Panc1 (cell line): ENCODE data around the gene TMEM185A. TPM values are rescaled to one million over a fixed set of nuclear protein-coding genes. Genes with fewer than 3 reads are reported as not detected.

ENCODE experiments used
- ATAC-seq: fragments of 200-7000 bp; cut with Tn5 transposase; 2 replicates; pipeline ENCODE4 v1.9.1; 2020; ENCODE audit warnings: mild to moderate bottlenecking, moderate library complexity
- BruUV-seq: library from RNA; stranded (reverse); fragments of 400-500 nt; replicated peaks from 2 replicates; lab custom pipeline; 2021; lab: Mats Ljungman, UMichigan
- CTCF ChIA-PET: fragments of 300-600 bp; sonication (Branson Sonifier 250); formaldehyde crosslinking; loops from one replicate; lab custom pipeline; 2022; ENCODE audit warnings: antibody characterized with exemption; lab: Charles Lee
- POLR2A ChIA-PET: fragments of 300-600 bp; sonication (Branson Sonifier 250); formaldehyde crosslinking; loops from one replicate; lab custom pipeline; 2022; ENCODE audit warnings: antibody characterized with exemption; lab: Charles Lee
- DNase-seq: peaks from one replicate; pipeline ENCODE4 v3.0.0-alpha.2; 2010; ENCODE audit warnings: low read depth, low spot score
- H3K27ac ChIP-seq: 2 replicates; pipeline ENCODE4 v1.5.1; 2011; ENCODE audit warnings: mild to moderate bottlenecking, low read length, inconsistent platforms
- H3K27me3 ChIP-seq: fragments of 200-500 bp; sonication (Bioruptor generic); 2 replicates; pipeline ENCODE4 v1.6.0; 2014; ENCODE audit warnings: low read length, inconsistent platforms; ENCODE audit not compliant: control insufficient read depth, insufficient read depth
- H3K36me3 ChIP-seq: fragments of 200-500 bp; sonication (Bioruptor generic); 2 replicates; pipeline ENCODE4 v1.5.1; 2014; ENCODE audit warnings: inconsistent platforms, mild to moderate bottlenecking, low read length, moderate library complexity; ENCODE audit not compliant: control insufficient read depth, insufficient read depth
- H3K4me1 ChIP-seq: 2 replicates; pipeline ENCODE4 v1.5.1; 2011; ENCODE audit warnings: inconsistent platforms, mild to moderate bottlenecking, low read length, moderate library complexity; ENCODE audit not compliant: control insufficient read depth, insufficient read depth
- H3K4me3 ChIP-seq, 2 experiments: 2 replicates each; pipeline ENCODE4 v1.5.1; 2011 to 2012; ENCODE audit warnings: low read depth in 2 of 2, low read length in 2 of 2, mild to moderate bottlenecking in 2 of 2, inconsistent platforms in 1 of 2, moderate library complexity in 1 of 2
- H3K9me3 ChIP-seq: fragments of 200-500 bp; sonication (Bioruptor generic); 2 replicates; pipeline ENCODE4 v1.5.1; 2014; ENCODE audit warnings: low read depth, mild to moderate bottlenecking, inconsistent platforms, low read length, moderate library complexity; ENCODE audit not compliant: control insufficient read depth, insufficient read depth
- POLR2AphosphoS5 ChIP-seq: IDR thresholded peaks from 2 replicates; pipeline ENCODE4 v1.6.1; 2012; ENCODE audit warnings: mild to moderate bottlenecking, low read depth, low read length, moderate library complexity
- SIN3A ChIP-seq: IDR thresholded peaks from 2 replicates; pipeline ENCODE4 v1.6.1; 2012; ENCODE audit warnings: low read depth, mild to moderate bottlenecking, low read length, moderate library complexity, borderline replicate concordance; ENCODE audit not compliant: insufficient read depth
- TCF7L2 ChIP-seq: IDR thresholded peaks from 2 replicates; pipeline ENCODE4 v1.6.1; 2011; ENCODE audit warnings: mild to moderate bottlenecking, low read depth, low read length, inconsistent platforms
- in situ Hi-C: cut with HindIII; loops from 2 replicates; pipeline ENCODE4 v1.10.0; 2016; ENCODE audit warnings: low sequenced_read_pairs, low pct_unique_long_range_greater_than_20kb
- intact Hi-C: fragments of 100-400 bp; cut with micrococcal nuclease; formaldehyde crosslinking; loops from one replicate; pipeline ENCODE4 v1.10.0; 2022; ENCODE audit not compliant: unreplicated experiment
- total RNA-seq: library from RNA; stranded (reverse); gene quantifications from one replicate; pipeline ENCODE4 v1.2.1, GENCODE V29; 2021; ENCODE audit not compliant: unreplicated experiment
- TF ChIP-seq, protein P1 (sequence below): fragments of 450-650 bp; IDR thresholded peaks from 2 replicates; pipeline ENCODE4 v1.5.1; 2017; ENCODE audit warnings: mild to moderate bottlenecking
- TF ChIP-seq, protein P2 (sequence below), 2 experiments: IDR thresholded peaks; 2 replicates each; pipeline ENCODE4 v1.6.1; 2011 to 2012; ENCODE audit warnings: low read depth in 2 of 2, control low read depth in 1 of 2, low read length in 1 of 2, mild to moderate bottlenecking in 1 of 2, moderate library complexity in 1 of 2; ENCODE audit not compliant: insufficient read depth in 1 of 2

Gene TMEM185A
- total RNA-seq, 1 experiment from 2014 or later = 27.3 TPM

DNA sequence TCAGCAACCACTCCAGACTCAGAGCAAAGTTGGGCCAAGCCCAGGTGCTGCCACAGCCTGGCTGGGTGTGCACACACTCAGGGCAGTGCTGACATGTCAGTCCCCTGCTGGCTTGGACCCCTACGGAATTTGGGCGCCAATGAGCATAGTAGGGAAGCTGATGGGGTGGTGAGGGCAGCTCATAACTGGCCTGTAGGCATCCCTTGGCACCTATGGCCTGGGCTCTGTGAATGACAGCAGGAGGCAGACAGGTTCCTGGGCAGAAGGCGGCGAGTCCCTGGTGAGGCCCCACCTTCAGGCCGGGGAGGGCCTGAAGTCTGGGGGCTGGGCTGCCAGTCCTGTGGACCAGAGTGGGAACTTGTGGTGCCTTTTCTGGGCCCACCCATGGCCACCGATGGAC, 15.9 kb upstream of the TMEM185A start:
- TF ChIP-seq, protein P1, sequence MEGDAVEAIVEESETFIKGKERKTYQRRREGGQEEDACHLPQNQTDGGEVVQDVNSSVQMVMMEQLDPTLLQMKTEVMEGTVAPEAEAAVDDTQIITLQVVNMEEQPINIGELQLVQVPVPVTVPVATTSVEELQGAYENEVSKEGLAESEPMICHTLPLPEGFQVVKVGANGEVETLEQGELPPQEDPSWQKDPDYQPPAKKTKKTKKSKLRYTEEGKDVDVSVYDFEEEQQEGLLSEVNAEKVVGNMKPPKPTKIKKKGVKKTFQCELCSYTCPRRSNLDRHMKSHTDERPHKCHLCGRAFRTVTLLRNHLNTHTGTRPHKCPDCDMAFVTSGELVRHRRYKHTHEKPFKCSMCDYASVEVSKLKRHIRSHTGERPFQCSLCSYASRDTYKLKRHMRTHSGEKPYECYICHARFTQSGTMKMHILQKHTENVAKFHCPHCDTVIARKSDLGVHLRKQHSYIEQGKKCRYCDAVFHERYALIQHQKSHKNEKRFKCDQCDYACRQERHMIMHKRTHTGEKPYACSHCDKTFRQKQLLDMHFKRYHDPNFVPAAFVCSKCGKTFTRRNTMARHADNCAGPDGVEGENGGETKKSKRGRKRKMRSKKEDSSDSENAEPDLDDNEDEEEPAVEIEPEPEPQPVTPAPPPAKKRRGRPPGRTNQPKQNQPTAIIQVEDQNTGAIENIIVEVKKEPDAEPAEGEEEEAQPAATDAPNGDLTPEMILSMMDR = no peak
- TF ChIP-seq, protein P2, sequence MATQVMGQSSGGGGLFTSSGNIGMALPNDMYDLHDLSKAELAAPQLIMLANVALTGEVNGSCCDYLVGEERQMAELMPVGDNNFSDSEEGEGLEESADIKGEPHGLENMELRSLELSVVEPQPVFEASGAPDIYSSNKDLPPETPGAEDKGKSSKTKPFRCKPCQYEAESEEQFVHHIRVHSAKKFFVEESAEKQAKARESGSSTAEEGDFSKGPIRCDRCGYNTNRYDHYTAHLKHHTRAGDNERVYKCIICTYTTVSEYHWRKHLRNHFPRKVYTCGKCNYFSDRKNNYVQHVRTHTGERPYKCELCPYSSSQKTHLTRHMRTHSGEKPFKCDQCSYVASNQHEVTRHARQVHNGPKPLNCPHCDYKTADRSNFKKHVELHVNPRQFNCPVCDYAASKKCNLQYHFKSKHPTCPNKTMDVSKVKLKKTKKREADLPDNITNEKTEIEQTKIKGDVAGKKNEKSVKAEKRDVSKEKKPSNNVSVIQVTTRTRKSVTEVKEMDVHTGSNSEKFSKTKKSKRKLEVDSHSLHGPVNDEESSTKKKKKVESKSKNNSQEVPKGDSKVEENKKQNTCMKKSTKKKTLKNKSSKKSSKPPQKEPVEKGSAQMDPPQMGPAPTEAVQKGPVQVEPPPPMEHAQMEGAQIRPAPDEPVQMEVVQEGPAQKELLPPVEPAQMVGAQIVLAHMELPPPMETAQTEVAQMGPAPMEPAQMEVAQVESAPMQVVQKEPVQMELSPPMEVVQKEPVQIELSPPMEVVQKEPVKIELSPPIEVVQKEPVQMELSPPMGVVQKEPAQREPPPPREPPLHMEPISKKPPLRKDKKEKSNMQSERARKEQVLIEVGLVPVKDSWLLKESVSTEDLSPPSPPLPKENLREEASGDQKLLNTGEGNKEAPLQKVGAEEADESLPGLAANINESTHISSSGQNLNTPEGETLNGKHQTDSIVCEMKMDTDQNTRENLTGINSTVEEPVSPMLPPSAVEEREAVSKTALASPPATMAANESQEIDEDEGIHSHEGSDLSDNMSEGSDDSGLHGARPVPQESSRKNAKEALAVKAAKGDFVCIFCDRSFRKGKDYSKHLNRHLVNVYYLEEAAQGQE (IDR thresholded peaks at IDR 0.05; ENCODE audit: insufficient read depth in 1 of 2, low read depth in 2 of 2, low read length in 1 of 2) = no peak
- TF ChIP-seq POLR2AphosphoS5 = no peak
- TF ChIP-seq SIN3A = no peak
- no peak for TF ChIP-seq TCF7L2
- DNase-seq (no peak), ATAC-seq (no peak)
- Histone ChIP-seq H3K36me3 (no peaks in the 10 kb centered on the region), H3K4me1 (no peaks in the 10 kb centered on the region), H3K27ac (no peak overlapping the region), H3K9me3 (no peaks in the 10 kb centered on the region), H3K27me3 (peaks cover 2% of the 10 kb centered on the region), H3K4me3 (no peak overlapping the region)
- in situ Hi-C loops = no loop called here
- intact Hi-C loops = no loop called here
- BruUV-seq = no TSS peak
- POLR2A ChIA-PET = no interaction called here
- CTCF ChIA-PET = no interaction called here

DNA sequence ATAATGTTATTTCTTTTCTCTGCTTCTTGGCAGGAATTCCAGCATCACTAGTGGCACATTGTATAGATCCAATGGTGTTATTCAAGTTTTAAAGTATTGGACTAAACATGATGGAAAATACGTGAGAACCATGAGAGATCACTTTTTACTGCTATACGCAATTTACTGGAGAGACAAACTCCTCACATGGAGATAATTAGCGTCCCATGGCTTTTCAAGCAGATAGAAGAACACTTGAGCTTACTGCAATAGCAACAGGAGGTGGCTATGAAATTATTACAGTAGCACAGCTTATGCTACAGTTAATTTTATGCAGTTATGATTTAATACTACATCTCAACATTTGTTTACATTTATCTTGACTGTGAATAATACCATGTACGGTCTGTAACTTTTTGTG, 11.9 kb upstream of the TMEM185A start:
- Histone ChIP-seq H3K27me3 (peaks cover 2% of the 10 kb centered on the region), H3K4me1 (no peaks in the 10 kb centered on the region), H3K27ac (no peak overlapping the region), H3K4me3 (no peak overlapping the region), H3K36me3 (no peaks in the 10 kb centered on the region), H3K9me3 (no peaks in the 10 kb centered on the region)
- in situ Hi-C loops = no loop called here
- CTCF ChIA-PET = no interaction called here
- POLR2A ChIA-PET = no interaction called here
- TF ChIP-seq, protein P2 (IDR thresholded peaks at IDR 0.05; ENCODE audit: insufficient read depth in 1 of 2, low read depth in 2 of 2, low read length in 1 of 2) = no peak
- TF ChIP-seq POLR2AphosphoS5 (no peak), SIN3A (no peak), TCF7L2 (no peak)
- TF ChIP-seq, protein P1 = no peak
- no TSS peak for BruUV-seq
- ATAC-seq (no peak), DNase-seq (no peak)
- intact Hi-C loops = no loop called here
